GM18909 (cell line): ENCODE results near the gene GPR68.
"Not testable (repeated sequence)": the region's sequence is repeated elsewhere in the genome, so short reads cannot be mapped to it uniquely, and the experiment has no call there.

ENCODE experiments used
- ATAC-seq: cut with Tn5 transposase; IDR thresholded peaks from one replicate; pipeline ENCODE4 v1.9.1; 2021; ENCODE audit warnings: mild to moderate bottlenecking; ENCODE audit not compliant: unreplicated experiment, poor library complexity

Gene GPR68

GRCh38 chr14:91254461-91254860 is 10.0 kb upstream of the GPR68 start:
- ATAC-seq: no peak

- no peak for ATAC-seq
Measured at GRCh38 chr14:91253795-91254323, 9.4 kb upstream of the GPR68 start.

DNA sequence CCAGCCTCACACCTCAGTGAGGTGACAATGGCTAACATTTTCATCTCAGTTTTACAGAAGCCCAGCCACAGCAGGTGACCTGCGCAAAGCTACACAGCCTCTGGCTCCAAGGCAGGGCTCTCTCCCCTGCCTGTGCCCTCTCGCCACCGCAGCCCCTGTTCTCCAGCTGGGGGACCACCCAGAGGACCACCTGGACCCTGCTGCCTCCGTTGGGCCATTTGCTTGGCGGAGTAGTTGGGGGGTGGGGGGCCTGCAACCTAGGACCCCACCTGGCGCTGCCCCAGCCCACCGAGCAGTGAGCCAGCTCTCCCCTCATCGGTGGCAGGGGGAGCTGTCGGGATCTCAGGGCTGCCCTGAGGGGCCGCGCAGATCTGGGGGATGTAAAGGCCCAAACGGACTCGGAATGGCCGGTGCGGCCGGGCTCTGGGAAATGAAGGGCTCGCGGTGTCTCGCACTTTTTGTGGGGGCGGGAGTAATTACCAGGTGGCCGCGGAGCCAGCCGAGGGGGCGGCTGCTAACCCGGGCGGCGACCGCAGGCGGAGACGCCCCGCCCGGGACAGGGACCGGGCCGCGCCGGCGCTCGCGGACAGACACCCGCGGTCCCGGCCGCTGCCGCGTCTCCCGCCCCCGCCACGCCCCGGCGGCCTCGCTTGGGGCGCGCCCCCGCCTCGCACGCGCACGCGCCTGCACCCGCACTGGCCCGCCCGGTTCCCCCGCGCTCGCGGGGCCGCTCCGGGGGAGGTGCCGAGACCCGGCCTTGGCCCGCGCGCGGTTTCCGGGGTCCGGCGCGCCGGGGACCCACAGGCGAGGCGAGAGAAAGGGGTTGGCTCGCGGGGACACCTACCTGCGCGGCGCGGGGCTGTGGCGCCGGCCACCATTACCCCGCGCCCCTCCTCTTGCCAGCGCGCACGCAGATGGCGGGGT is 8.6 kb upstream of the GPR68 start:
- ATAC-seq: no peak

- no peak for ATAC-seq
Measured at GRCh38 chr14:91250912-91251311, 6.4 kb upstream of the GPR68 start.

GRCh38 chr14:91249841-91250616 is 5.5 kb upstream of the GPR68 start:
- peak; percentile 95 for ATAC-seq

DNA sequence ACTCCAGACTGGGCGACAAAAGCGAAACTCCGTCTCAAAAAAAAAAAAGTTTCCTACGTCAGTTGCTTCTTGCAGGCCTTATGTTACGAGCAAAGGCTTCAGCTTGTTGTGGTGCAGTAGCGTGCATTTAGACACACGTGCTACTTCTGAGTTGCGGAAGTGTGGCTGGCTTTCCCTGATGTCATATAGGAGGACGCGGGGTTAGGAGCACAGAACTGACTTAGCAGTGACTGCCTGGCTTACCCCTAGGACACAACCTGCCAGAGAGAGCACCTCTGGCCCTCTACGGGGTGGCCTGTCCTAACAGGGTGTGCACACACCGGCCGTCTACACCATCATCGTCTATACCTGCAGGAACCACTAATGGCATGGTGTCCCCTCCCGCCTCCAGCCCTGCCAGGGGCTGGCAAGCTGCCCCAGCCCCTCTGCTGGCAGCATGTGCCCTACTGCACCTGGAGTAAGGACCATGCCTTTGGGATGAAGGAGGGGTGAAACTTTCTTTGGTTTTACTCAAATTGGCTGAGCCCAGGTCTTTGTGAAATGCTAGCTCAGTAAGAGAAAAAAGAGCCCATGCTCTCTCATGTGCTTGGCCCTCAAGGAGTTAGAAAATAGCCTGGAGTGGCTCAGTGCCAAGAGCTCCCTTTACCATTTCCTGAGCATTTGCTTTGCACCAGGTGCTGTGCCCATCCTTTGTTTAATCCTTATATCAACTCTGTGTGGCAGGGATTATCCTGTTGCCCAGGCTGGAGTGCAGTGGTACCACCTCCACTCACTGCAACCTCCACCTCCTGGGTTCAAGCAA is 1.7 kb upstream of the GPR68 start:
- no peak for ATAC-seq

DNA sequence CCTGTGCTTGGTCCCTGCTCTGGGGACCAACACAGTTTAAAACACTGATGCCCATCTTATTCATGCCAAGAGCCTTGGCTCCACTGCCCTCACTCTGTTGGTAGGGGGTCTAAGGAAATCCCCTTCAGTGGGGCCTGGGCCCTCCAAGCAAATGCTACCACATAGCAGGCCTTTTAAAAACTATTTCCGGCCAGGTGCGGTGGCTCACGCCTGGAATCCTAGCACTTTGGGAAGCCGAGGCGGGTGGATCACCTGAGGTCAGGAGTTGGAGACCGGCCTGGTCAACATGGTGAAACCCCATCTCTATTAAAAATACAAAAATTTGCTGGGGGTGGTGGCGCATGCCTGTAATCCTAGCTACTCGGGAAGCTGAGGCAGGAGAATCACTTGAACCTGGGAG is 1.1 kb upstream of the GPR68 start:
- ATAC-seq: not testable (repeated sequence)

GRCh38 chr14:91245029-91245428 is 525 bp upstream of the GPR68 start:
- no peak for ATAC-seq

DNA sequence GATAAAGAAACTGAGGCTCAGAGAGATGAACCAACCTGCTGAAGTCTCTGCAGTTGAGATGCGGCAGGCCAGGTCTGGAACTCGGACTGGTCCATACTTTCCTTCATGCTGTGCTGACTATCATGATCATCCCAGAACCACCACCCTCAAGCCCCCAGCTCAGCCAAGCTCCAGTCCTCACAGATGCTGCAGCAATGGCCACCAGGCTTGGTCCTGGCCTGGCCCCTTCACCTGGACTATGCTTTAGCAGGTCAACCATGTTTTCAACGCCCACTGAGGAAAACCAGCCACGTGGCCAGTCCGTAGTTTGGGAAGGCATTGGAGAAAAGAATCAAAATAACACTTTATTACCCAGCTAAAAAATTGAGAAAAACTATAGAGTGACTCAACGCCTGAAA is 1.4 kb downstream of the GPR68 start:
- ATAC-seq: no peak

DNA sequence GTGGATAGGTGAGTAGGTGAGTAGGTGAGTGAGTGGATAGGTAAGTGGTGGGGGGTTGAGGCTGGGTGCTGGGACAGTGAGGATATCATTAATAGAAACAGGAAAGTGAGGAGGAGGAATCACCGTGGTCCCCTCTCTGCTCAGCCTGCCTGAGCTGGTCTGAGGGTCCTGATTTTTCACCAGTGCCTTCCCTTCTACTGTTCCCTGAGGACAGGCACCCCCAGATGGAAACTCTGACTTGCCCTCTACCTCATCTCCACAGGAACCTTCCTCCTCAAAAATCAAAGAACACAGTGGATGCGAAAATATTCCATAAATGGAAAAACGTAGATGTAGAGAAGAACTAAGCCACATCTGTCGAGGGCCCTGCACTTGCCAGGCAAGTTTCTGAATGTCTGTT is 1.9 kb downstream of the GPR68 start:
- ATAC-seq: no peak

- ATAC-seq: peak; percentile 76
Measured at GRCh38 chr14:91241863-91242262, 2.6 kb downstream of the GPR68 start.

GRCh38 chr14:91238661-91239060 is 5.8 kb downstream of the GPR68 start:
- no peak for ATAC-seq

- ATAC-seq: no peak
Measured at GRCh38 chr14:91238085-91238484, 6.4 kb downstream of the GPR68 start.

DNA sequence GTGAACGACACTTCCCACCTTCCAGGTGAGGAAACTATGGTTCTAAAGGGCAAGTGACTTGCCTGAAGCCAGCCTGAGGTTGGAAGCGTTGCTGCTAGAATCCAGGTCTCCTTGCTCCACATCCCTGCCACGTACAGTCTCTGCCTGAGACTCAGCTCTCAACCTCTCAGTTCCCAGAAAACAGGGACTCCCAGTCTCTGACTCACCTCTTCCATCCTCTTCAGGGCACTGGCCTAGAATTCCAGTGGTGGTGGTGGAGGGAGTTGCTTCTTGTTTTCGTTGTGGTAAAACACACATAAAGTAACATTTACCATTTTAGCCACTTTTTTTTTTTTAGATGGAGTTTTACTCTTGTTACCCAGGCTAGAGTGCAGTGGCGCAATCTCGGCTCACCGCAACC is 7.3 kb downstream of the GPR68 start:
- no peak for ATAC-seq

GRCh38 chr14:91235841-91236240 is 8.7 kb downstream of the GPR68 start:
- ATAC-seq: no peak

- no peak for ATAC-seq
Measured at GRCh38 chr14:91234791-91235114, 9.8 kb downstream of the GPR68 start.

DNA sequence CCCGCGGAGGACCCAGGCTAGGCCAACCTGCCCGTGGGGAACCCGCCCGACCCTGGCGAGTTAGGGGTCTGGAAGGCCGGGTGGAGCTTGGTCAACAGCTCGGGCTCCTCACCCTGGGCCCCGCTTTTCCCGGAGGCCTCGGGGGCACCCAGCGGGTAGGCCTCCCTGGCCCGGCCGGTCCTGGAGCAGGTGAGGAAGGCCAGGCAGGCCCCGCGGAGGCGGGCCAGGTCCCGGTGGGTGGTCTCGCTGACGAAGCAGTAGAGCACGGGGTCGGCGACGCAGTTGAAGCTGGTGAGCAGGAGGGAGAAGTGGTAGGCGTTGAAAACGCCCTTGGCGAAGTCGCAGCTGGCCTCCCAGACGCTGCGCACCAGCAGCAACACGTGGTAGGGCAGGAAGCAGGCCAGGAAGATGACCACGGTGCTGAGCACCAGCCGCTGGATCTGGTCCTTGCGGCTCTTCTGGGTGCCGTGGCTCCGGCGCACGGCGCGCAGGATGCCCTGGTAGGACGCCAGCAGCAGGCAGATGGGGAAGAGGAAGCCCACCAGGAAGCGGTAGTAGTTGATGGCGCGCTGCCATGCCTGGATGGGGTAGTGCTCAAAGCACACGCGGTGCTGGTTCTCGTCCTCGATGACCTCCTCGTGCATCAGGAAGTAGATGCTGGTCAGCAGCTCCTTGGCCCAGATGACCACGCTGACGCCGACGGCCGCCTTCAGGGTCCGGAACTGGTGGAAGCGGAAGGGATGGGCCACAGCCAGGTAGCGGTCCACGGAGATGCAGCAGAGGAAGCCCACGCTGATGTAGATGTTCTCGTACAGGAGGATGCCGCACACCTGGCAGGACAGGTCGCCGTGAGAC is 10.3 kb downstream of the GPR68 start:
- ATAC-seq: no peak

- ATAC-seq: no peak
Measured at GRCh38 chr14:91232603-91233002, 11.9 kb downstream of the GPR68 start.

GRCh38 chr14:91232052-91232451 is 12.5 kb downstream of the GPR68 start:
- ATAC-seq: no peak

DNA sequence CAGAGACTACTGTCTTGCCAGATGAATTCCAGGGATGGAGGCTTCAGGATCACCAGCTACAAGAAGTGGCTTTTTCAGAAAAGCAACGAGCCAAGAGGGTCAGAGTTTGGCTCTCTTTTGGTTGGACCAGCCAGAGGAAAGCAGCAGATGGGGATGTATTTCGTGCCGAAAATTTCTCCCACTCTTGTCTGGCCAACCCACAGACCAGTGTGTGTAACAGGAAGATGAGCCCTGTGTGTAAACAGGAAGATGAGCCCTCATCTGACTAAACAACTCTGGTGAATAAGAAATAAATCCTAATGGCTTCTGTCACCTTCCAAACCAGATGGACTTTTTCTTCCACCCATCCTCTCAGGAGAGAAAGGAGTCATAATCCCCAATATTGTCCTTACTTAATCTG is 13.1 kb downstream of the GPR68 start:
- ATAC-seq: no peak
